VCaP (cell line): ENCODE data around the gene NOC2L.

Experiments
- H3K27ac ChIP-seq: fragments of 450-650 bp; 2 replicates; pipeline ENCODE4 v1.5.1; 2017
- CTCF ChIP-seq: fragments of 450-650 bp; conservative IDR thresholded peaks from 2 replicates; pipeline ENCODE4 v1.5.1; 2017; ENCODE audit warnings: mild to moderate bottlenecking, moderate library complexity

NOC2L gene

GRCh38 chr1:970242-970972, 11.4 kb upstream of the NOC2L start:
- H3K27ac ChIP-seq, result no peak overlapping the region
- no peak for TF ChIP-seq CTCF

- H3K27ac ChIP-seq, result no peak overlapping the region
- TF ChIP-seq CTCF, result no peak
These were observed 10.3 kb upstream of the NOC2L start for GRCh38 chr1:969260-969855.

GRCh38 chr1:967466-968343, 8.6 kb upstream of the NOC2L start:
- TF ChIP-seq CTCF, result no peak
- H3K27ac ChIP-seq, result peak overlapping the region; percentile 89

GRCh38 chr1:966704-967300, 7.7 kb upstream of the NOC2L start:
- TF ChIP-seq CTCF, result no peak
- peak overlapping the region; percentile 89 for H3K27ac ChIP-seq

GRCh38 chr1:966135-966703, 7.2 kb upstream of the NOC2L start, which contains the start of gene PLEKHN1:
TSS of gene PLEKHN1 (plus strand) at chr1:966482. CDS start at chr1:966532, 50 bp downstream.
- no peak for TF ChIP-seq CTCF
- peak within 1 kb of the TSS; percentile 89 for H3K27ac ChIP-seq

- H3K27ac ChIP-seq, result peak overlapping the region; percentile 89
- no peak for TF ChIP-seq CTCF
These were observed 6.6 kb upstream of the NOC2L start for GRCh38 chr1:965526-966134.
